GM19467 (cell line): ENCODE measurements around the gene NOXA1.
"Not testable (repeated sequence)": the region's sequence is repeated elsewhere in the genome, so short reads cannot be mapped to it uniquely, and the experiment has no call there.

Experiments used
- ATAC-seq: cut with Tn5 transposase; IDR thresholded peaks from one replicate; pipeline ENCODE4 v1.9.1; 2021; ENCODE audit warnings: mild to moderate bottlenecking, moderate library complexity; ENCODE audit not compliant: unreplicated experiment

The NOXA1 gene

DNA sequence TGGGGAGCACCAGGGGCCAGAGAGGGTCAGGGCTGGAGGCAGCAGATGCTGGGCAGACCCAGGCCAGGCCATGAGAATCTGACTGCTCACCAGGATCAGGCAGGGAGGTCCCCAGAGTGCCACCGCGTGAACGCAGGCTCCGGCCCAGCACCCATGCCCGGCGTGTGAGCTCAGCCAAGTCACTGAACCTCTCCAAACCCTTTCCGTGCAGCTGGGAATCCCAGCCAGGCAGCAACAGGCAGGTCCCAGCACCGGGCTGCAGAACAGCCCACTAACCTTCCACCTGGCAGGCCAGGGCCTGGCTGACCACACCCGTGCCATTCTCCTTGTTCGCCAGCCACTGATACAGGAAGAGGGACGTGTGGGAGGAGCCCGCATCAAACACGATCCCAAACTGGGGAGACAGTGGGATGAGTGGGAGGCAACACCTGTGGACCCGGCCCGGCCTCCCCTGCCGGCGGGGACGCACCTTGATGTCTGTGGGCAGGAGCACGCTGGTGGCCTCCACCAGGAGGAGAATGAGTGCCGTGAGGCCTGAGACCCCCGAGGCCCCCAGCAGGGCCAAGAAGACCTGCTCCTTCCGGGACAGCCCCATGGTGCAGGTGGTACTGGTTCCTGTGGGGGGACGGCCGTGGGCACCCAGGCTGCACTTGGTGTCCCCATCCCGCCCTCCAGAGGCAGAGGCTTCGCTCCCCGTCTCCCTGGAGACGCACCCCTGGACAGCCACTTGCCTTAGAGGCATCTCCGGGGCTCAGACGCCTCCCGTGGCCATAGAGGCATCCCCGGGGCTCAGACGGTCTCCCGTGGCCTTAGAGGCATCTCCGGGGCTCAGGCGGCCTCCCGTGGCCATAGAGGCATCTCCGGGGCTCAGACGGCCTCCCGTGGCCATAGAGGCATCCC, 14.7 kb downstream of the NOXA1 start:
- ATAC-seq: no peak

DNA sequence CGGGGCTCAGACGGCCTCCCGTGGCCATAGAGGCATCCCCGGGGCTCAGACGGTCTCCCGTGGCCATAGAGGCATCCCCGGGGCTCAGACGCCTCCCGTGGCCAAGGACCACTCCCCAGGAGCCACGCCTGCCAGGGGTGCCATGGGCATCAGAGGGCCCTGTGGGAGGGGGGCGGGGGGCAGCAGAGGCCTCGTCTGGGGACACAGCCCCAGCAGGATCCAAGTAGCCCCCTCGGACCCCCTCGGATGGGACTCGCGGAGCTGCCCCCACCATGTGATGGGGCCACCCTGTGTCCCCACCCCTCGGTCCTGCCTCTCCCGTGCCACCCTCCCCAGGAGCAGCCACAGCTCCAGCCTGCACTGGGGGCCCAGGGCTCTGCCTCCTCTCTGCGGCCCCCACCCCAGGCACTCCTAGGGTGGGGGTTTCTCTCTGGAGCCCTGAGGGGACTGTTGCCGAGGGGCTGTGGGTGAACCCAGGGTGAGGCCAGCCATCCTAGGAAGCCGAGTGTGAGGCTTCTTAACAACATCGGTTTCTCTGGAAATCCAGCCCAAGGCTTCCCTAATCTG, 15.5 kb downstream of the NOXA1 start:
- ATAC-seq: no peak

DNA sequence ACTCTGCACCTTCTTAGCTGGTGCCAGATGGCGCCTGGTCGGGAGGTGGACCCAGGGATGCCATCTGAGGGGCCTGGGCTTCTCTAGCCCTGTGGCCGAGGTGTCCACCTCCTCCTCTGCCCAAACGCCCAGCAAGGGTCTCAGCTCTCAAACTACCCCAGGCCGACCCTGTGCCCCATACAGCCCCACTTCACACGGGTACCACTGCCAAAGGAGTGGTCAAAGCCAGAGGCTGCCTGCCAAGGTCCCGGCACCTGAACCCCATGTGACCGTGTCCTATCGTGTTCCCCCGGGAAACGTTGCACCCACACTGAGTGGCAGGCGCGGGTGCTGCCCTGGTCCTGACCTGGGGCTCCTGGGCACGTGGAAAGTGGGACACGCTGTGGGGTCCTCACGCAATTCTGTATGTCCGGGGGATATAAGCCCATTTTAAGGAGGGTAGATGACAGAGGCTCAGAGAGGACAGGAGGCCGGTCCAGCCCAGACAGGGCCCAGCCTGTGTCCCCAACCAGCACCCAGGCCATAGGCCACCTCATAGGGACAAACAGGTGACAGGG, 16.0 kb downstream of the NOXA1 start:
- ATAC-seq: no peak

DNA sequence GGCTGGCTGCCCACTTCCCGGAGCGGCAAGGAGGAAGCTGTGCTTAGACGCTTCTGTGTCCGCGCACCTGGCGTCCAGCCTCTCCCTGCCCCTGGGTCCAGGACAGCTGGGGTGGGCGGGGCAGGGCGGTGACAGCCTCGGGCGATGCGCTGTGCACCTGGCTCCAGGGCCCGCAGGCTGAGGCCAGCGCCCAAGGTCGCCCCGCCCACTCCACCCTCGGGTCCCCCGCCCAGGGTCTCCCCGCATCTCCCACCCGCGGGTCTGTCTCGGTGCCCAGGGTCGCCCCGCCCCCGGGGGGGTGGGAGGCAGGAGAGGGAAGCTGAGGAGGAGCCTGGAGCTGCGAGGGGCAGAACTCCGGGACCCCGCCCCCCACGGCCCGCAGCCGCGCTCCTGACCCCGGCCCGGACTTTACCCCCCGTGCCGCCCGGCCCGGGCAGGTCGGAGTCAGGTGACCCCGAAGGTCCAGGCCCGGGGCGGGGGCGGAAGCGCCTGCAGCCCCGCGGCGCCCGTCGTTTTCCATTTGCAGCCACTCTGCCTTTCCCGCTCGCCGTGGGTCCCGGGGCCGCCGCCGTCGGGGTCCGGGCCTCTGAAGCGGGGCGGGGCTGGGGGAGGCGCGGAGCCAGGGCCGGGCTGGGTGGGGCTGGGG, 18.2 kb downstream of the NOXA1 start, which contains the start of gene ENTPD8:
TSS of gene ENTPD8 (minus strand) at position 69 of the 646 bp plus-strand sequence. CDS start 3,072 bp downstream, outside the sequence.
- ATAC-seq: no peak

DNA sequence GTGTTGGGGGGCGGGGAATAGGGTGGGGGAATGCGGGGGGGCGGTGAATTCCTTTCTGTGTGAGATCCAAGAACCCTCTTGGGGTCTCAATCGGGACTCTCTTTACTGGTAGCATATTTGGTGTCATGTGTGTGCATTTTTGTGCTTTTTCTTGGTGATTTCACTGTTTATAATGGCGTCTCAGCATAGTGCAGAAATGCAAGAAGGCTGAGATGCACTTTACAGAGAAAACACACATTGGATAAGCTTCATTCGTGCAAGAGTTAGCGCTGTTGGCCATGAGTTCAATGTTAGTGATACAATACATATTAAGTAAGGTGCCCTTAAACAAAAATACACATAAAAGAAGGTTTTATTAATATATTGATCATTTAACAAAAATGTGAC, 18.7 kb downstream of the NOXA1 start:
- ATAC-seq: no peak

DNA sequence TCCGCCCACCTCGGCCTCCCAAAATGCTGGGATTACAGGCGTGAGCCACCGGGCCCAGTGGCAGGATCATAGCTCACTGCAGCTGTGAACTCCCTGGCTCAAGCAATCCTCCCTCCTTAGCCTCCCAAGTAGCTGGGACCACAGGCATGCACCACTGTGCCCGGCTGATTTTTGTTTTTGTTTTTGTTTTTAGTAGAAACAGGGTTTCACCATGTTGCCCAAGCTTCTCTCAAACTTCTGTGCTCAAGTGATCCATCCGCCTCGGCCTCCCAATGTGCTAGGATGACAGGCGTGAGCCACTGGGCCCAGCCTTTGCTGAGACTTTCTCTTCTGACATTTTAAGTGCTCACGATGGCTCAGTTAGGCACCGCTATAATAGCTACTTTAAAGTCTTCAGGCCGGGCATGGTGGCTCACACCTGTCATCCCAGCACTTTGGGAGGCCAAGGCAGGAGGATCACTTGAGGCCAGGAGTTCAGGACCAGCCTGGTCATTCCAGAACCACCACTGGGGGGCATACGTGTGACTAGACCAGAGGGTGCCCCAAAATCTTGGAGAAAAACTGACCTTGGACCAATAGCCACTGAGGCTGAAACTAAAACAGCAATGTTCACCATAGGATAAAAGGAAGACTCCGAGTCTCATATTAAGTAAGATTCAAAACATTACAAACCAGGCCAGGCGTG, 21.1 kb downstream of the NOXA1 start:
- no peak for ATAC-seq

DNA sequence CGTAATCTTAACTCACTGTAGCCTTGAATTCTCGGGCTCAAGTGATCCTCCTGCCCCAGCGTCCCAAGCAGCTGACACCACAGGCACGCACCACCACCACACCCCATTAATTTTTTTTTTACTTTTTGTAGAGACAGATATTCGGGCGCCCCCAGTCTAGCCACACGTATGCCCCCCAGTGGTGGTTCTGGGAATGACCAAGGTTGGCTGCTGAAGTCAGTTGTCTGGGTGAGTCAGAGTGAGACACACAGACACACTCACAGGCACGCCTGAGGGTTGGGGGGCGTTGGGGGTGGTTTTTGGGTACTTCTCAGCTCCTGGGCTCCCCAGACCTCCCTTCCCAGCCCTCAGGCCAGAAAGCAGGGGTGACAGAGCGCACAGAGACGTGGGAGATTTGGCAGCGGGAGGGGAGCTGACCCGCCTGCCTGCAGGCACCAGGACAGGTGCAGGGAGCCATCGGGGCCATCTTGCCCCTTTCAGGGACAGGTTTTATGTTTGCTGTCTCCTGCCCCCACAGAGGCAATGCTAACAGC, 22.1 kb downstream of the NOXA1 start:
- ATAC-seq: no peak

DNA sequence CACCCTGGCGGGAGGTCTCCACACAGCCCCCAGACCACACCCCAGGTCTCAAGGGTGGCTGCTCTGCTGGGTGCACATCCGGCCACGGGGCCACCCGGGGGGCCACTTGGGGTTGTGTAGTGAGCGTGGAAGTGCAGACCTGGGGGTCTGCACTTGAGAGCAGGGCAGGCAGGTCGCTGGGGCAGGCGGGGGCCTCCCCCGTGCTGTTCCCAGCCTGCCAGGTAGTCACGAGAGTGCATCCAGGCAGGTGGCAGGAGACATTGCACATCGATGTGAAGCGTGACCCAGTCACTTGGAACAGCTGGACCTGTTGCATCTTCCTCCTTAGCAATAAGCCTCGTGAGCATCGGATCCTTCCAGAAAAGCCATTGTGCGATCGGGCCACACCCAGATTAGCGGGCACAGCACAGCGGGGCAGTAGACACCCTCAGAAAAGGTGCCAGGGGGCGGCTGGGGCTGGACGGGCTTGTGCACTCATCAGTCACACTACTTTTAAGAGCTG, 22.8 kb downstream of the NOXA1 start:
- ATAC-seq: no peak

DNA sequence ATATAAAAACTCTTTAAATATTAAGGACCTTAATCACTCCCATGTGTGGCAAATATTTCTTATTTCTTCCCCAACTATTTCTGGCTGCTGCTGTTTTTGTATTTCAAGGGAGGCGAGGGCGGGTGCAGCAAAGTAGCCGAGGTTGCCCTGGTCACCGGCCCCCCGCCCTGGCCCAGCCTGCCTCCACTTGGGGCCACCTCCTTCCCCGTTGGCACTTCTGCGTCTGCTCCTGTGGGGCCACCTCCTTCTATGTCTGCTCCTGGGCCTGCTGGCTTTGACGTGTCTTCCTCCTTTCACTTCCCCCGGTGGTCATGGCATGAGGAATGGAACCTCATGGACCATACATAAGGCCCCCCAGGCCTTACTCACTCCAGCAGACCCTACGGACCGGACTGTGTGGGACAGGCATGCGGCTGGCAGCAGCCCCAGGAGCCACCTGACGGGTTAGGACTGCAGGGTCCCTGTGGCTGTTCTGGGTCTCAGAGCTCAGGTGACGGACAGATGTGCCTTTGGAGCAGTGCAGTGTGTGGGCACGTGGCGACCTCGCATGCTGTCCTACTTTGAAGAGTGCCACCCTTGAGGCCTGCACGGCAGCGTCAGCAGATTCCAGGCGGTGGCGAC, 23.8 kb downstream of the NOXA1 start:
- no peak for ATAC-seq

DNA sequence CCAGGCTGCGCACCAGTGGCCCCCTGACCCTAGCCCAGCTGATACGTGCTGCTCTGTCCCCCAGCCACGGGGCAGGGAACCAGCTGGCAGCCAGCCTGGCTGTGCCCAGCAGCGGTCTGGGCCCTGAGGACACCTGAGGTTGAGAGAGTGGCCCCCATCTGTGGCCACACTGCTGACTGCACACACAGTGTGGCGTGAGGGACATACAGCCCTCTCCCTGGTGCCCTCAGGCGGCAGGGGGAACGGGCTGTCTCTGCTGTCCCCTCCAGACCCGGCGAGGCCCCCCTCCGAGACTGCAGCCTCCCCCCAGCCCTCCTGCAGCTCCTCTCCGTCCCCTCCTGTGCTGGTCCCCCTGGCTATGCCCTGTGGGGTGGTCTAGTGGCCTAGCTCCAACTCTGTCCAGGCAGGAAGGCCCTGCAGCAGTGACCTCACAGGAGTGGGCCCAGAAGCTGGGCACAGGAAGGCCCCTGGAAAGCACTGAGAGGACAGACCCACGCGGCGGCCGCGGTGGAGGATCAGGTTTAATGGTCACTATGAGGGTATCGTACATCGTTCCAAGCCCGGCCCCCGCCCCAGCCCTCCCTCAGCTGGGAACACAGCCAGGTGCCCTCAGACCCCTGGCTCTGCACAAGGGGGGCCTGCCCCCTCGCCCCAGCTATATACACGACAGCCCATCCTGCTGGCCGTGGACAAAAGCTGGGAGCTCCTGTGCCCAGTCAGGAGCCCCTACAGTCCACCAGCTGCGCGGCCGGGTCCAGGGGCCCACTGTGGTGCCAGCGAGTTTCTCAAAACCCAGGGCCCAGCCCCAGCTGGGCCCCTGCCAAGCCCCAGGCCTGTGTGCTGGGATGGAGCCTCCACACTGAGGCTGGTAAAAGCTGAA, 24.8 kb downstream of the NOXA1 start:
- no peak for ATAC-seq

DNA sequence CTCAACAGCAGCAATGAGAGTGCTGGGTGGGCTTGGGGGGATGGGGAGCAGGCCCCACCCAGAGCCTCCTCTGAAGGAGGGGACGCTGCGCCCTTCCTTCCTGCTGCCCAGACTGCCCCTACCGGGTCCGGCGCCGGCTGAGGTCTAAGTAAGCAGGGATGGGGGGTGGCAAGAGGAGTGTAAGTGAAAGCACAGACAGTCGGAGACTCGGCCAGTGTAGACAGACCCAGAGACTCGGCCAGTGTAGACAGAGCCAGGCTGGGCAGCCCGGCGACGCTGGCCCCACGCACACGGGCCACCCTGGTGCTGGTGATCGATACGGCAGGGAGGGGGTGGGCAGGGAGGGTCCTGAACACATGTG, 25.4 kb downstream of the NOXA1 start:
- no peak for ATAC-seq

DNA sequence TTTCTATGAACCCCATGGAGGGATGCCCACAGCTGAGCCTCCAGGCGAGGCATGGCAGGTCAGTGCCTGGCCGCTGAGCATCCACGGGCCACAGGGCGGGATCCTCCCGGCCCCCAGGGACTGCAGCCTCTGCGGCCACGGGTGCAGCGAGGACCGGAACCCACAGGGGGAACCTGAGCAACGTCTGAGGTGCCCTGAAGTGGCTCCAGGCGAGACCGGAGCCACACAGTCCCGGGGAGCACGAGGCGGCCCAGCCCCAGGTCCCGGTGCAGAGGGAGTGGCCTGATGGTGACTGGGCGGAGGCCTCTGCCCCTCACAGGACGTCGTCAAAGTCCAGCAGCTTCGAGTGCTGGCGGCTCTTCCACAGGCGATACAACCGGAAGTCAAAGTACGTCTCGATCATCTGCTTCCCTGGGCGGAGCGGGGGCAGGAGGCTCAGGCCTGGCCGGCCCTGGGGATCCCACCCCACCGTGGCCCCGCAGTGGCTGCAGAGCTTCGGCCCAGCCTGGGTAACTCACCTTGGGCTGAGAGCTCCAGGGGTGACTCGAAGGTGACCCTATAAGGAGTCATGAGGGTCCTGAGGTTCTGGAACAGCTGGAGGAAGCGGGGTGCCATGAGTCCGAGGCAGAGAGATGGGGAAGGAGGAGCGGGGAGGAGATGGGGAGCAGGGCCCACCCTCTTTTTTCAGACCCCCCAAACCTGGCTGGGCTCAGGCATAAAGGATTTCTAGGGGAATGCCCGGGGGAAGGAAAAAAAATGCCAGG, 26.1 kb downstream of the NOXA1 start:
- no peak for ATAC-seq

DNA sequence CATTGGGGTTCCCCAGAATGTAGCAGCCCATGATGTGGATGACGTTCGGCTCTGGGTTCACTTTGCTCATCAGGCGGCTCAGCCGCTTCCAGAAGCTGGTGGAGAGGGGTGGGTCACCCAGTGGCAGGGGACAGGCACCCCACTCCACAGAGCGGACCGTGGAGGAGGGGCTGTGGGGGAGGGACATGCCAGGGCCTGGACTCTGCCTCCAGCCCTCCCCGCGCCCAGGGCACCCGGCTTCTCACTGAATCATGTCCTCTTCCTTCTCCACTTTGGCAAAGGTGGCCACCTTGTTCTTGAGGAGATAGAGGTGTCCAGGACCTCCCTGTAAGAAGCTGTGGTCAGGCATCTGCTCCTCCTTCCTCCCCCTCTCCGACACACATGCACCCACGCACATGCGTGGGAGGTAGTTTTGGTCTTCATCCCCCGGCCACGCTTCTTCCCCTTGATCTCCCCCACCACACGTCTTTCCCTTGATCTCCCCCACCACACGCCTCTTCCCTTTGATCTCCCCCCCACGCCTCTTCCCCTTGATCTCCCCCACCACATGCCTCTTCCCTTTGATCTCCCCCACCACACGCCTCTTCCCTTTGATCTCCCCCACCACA, 26.8 kb downstream of the NOXA1 start:
- no peak for ATAC-seq

DNA sequence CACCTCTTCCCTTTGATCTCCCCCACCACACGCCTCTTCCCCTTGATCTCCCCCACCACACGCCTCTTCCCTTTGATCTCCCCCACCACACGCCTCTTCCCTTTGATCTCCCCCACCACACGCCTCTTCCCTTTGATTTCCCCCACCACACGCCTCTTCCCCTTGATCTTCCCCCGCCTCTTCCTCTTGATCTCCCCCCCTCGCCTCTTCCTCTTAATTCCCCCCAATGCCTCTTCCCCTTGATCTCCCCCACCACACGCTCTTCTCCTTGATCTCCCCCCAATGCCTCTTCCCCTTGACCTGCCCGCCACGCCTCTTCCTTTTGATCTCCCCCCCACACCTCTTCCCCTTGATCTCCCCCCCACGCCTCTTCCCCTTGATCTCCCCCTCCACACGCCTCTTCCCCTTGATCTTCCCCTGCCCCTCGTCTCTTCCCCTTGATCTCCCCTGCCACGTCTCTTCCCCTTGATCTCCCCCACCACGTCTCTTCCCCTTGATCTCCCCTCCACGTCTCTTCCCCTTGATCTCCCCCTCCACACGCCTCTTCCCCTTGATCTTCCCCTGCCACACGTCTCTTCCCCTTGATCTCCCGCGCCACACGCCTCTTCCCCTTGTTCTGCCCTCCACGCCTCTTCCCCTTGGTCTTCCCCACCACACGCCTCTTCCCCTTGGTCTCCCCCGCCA, 27.5 kb downstream of the NOXA1 start:
- not testable (repeated sequence) for ATAC-seq

DNA sequence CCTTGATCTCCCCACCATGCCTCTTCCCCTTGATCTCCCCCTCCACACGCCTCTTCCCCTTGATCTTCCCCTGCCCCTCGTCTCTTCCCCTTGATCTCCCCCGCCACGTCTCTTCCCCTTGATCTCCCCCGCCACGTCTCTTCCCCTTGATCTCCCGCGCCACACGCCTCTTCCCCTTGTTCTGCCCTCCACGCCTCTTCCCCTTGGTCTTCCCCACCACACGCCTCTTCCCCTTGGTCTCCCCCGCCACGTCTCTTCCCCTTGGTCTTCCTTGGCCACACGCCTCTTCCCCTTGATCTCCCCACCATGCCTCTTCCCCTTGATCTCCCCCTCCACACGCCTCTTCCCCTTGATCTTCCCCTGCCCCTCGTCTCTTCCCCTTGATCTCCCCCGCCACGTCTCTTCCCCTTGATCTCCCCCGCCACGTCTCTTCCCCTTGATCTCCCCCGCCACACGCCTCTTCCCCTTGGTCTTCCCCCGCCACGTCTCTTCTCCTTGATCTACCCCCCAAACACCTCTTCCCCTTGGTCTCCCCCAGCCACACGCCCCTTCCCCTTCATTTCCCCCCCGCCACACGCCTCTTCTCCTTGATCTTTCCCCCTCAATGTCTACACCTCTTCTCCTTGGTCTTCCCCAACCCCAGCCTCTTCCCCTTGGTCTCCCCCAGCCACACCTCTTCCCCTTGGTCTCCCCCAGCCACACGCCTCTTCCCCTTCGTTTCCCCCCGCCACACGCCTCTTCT, 28.2 kb downstream of the NOXA1 start:
- ATAC-seq: not testable (repeated sequence)

DNA sequence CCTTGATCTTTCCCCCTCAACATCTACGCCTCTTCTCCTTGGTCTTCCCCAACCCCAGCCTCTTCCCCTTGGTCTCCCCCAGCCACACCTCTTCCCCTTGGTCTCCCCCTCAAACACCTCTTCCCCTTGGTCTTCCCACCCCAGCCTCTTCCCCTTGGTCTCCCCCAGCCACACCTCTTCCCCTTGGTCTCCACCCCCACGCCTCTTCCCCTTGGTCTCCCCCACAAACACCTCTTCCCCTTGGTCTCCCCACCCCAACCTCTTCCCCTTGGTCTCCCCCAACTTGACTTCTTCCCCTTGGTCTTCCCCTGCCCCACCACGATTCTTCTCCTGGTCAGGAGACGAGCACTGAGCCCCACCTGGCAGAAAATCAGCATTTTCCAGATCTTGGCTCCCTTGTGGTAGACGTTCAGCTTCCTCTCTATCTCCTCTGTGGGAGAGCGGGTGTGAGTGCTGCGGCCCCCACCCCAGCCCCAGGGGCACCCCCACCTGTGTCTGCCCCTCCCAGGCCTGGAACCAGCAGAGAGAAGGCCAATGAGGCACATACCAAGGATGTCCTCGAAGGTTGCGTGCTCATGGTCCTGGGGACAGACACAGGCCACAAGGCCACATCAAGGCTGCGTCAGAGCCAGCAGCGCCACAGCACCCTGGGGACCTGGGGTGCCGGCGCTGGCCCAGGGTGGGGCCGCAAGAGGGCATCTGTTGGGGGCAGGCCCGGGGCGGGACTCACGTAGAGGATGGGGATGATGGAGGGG, 29.0 kb downstream of the NOXA1 start:
- ATAC-seq: no peak
